Body of pancreas (tissue), 4 donors: ENCODE measurements around the gene COPS3. TPM values are rescaled to one million over a fixed set of nuclear protein-coding genes. Genes with fewer than 3 reads are reported as not detected.
A peak's percentile ranks its signal among the peaks of the same experiment; 100 is the strongest.

Experiments used
- ATAC-seq: fragments of 150-250 bp; one replicate; pipeline ENCODE4 v1.9.1; 2016
- DNase-seq, 4 donors: peaks; one replicate each; pipeline ENCODE4 v3.0.0-alpha.2; 2019
- H3K27ac ChIP-seq, 4 donors: fragments of 200-600 bp; sonication (generic); 1 replicate in 3 of 4; 2 replicates in 1 of 4; pipeline versions ENCODE4 v1.5.1 to v1.6.1; 2016 to 2019; ENCODE audit warnings: mild to moderate bottlenecking in 1 of 4, mixed read lengths in 1 of 4, moderate library complexity in 1 of 4
- H3K27me3 ChIP-seq, 2 donors: fragments of 200-600 bp; sonication (generic); one replicate each; pipeline ENCODE4 v1.6.0; 2016; ENCODE audit warnings: mild to moderate bottlenecking in 1 of 2
- H3K36me3 ChIP-seq, 2 donors: fragments of 200-600 bp; sonication (generic); replicated peaks in 1 of 2; 2 replicates each; pipeline ENCODE4 v1.5.1; 2016; ENCODE audit warnings: low read depth in 2 of 2; ENCODE audit not compliant: insufficient read depth in 1 of 2
- H3K4me1 ChIP-seq: fragments of 200-600 bp; sonication (generic); one replicate; pipeline ENCODE4 v1.6.0; 2016
- H3K4me3 ChIP-seq, 2 donors: fragments of 200-600 bp; sonication (generic); 1 replicate in 1 of 2; 2 replicates in 1 of 2; pipeline ENCODE4 v1.5.1; 2016 to 2019
- H3K9me3 ChIP-seq, 3 donors: fragments of 200-600 bp; sonication (generic); 1 replicate in 2 of 3; 2 replicates in 1 of 3; pipeline ENCODE4 v1.5.1; 2016
- CTCF ChIP-seq, 7 experiments: fragments of 450-650 bp in 4 of 7; fragments of 200-600 bp in 3 of 7; sonication (generic) in 3 of 7; IDR thresholded peaks; one replicate each; pipeline ENCODE4 v1.5.1; 2016 to 2019; ENCODE audit warnings: antibody characterized with exemption in 7 of 7
- POLR2A ChIP-seq, 3 donors: fragments of 450-650 bp; IDR thresholded peaks; one replicate each; pipeline ENCODE4 v1.6.1; 2016; ENCODE audit warnings: antibody characterized with exemption in 3 of 3, mild to moderate bottlenecking in 2 of 3
- WGBS, 2 donors: methylation state at CpG; one replicate each; pipeline ENCODE4 v1.1.5; 2017; 5-methylcytosine and 5-hydroxymethylcytosine counted together
- intact Hi-C: fragments of 100-400 bp; cut with DNase I; formaldehyde crosslinking; loops from one replicate; pipeline ENCODE4 v1.15.1; 2023
- total RNA-seq, 2 donors: library from RNA; depleted of rRNA; stranded (reverse); fragments of >200 nt; gene quantifications; one replicate each; pipeline ENCODE4 v1.1.0, GENCODE V29; 2016

COPS3 gene
- total RNA-seq, 2 donors from 2014 or later = 23.1 to 29.8 TPM

- intact Hi-C loops = loop anchor here (5.0 kb wide), 1 partner anchor 311 kb away; no protein-coding TSS in a partner anchor
- peak; percentile 90 for ATAC-seq
- no peak overlapping the region for H3K4me3 ChIP-seq
- H3K4me1 ChIP-seq = peaks cover 6% of the 10 kb centered on the region
- H3K9me3 ChIP-seq = no peaks in the 10 kb centered on the region
- no peak overlapping the region for H3K27ac ChIP-seq
- DNase-seq = peak; percentile 68 to 76 (median 70)
- peak; percentile 57 to 79 (median 71) for TF ChIP-seq CTCF (IDR thresholded peaks at IDR 0.05)
- no peak for TF ChIP-seq POLR2A (IDR thresholded peaks at IDR 0.05)
- H3K27me3 ChIP-seq = no peaks in the 10 kb centered on the region
- no peaks in the 10 kb centered on the region for H3K36me3 ChIP-seq
- 29 to 34% methylated on average over 12 of the region's 12 CpGs for WGBS, 2 donors
Observed at GRCh38 chr17:17313350-17313991, 32.4 kb upstream of the COPS3 start.

- TF ChIP-seq POLR2A (IDR thresholded peaks at IDR 0.05) = no peak
- no peak for TF ChIP-seq CTCF (IDR thresholded peaks at IDR 0.05)
- 100% methylated on average over 1 of the region's 1 CpG for WGBS, 2 donors
- Histone ChIP-seq H3K4me3 (no peak overlapping the region), H3K27me3 (no peaks in the 10 kb centered on the region), H3K27ac (no peak overlapping the region), H3K9me3 (no peaks in the 10 kb centered on the region), H3K4me1 (peaks cover 6% of the 10 kb centered on the region), H3K36me3 (no peaks in the 10 kb centered on the region)
- ATAC-seq (no peak), DNase-seq (no peak)
- intact Hi-C loops = no loop called here
Observed at GRCh38 chr17:17309356-17309755, 28.3 kb upstream of the COPS3 start.

GRCh38 chr17:17305281-17305801, 24.3 kb upstream of the COPS3 start:
- Histone ChIP-seq H3K27me3 (no peaks in the 10 kb centered on the region), H3K9me3 (no peaks in the 10 kb centered on the region), H3K4me3 (no peak overlapping the region), H3K36me3 (no peaks in the 10 kb centered on the region), H3K4me1 (peaks cover 17% of the 10 kb centered on the region), H3K27ac (no peak overlapping the region)
- ATAC-seq (no peak), DNase-seq (peak in 1 of 4 donors; percentile 25)
- intact Hi-C loops = no loop called here
- no peak for TF ChIP-seq CTCF (IDR thresholded peaks at IDR 0.05)
- no peak for TF ChIP-seq POLR2A (IDR thresholded peaks at IDR 0.05)
- WGBS, 2 donors = 51 to 69% methylated on average over 7 to 8 of the region's 8 CpGs

- TF ChIP-seq CTCF (IDR thresholded peaks at IDR 0.05) = no peak
- no peak for TF ChIP-seq POLR2A (IDR thresholded peaks at IDR 0.05)
- Histone ChIP-seq H3K4me1 (peaks cover 18% of the 10 kb centered on the region), H3K27me3 (no peaks in the 10 kb centered on the region), H3K9me3 (no peaks in the 10 kb centered on the region), H3K27ac (no peak overlapping the region), H3K4me3 (no peak overlapping the region), H3K36me3 (no peaks in the 10 kb centered on the region)
- no peak for DNase-seq
- intact Hi-C loops = no loop called here
- no peak for ATAC-seq
- 45 to 63% methylated on average over 2 of the region's 2 CpGs for WGBS, 2 donors
Observed at GRCh38 chr17:17304521-17304985, 23.5 kb upstream of the COPS3 start.
